ENCODE measurements around the gene SHH. TPM values are rescaled to one million over a fixed set of nuclear protein-coding genes. Genes with fewer than 3 reads are reported as not detected.

The SHH gene
- total RNA-seq, 1 experiment from 2014 or later, result 0.26 TPM

- Mint-ChIP-seq H3K36me3 (no peaks in the 10 kb centered on the region), H3K27ac (no peak overlapping the region)
Measured at GRCh38 chr7:155816996-155817395, 4.7 kb upstream of the SHH start.

GRCh38 chr7:155816192-155816508 is 3.9 kb upstream of the SHH start:
- ChIA-PET CTCF (interaction anchor here (1.1 kb wide), 1 partner anchor 460 kb away, joined by 3 read pairs; no protein-coding TSS in a partner anchor), POLR2A (no interaction called here)
- Mint-ChIP-seq H3K27me3 (ENCODE audit: low read depth) (peaks cover 49% of the 10 kb centered on the region), H3K9me3 (no peaks in the 10 kb centered on the region), H3K27ac (no peak overlapping the region), H3K36me3 (no peaks in the 10 kb centered on the region), H3K4me3 (no peak overlapping the region), H3K4me1 (peaks cover 29% of the 10 kb centered on the region)
- TF ChIP-seq ZNF121 (CRISPR knock-in tag; IDR thresholded peaks at IDR 0.05) (no peak), TEAD1 (CRISPR knock-in tag; IDR thresholded peaks at IDR 0.05) (no peak), MXD4 (CRISPR knock-in tag; IDR thresholded peaks at IDR 0.05; ENCODE audit: borderline replicate concordance) (no peak), GRHL2 (CRISPR knock-in tag; IDR thresholded peaks at IDR 0.05; ENCODE audit: insufficient replicate concordance, severe bottlenecking) (no peak), JAZF1 (CRISPR knock-in tag; IDR thresholded peaks at IDR 0.05) (no peak), ELF4 (CRISPR knock-in tag; IDR thresholded peaks at IDR 0.05; ENCODE audit: low read depth) (no peak), E2F1 (CRISPR knock-in tag; IDR thresholded peaks at IDR 0.05) (no peak), NR2C2 (CRISPR knock-in tag; IDR thresholded peaks at IDR 0.05) (no peak)
- TF ChIP-seq, protein P1, sequence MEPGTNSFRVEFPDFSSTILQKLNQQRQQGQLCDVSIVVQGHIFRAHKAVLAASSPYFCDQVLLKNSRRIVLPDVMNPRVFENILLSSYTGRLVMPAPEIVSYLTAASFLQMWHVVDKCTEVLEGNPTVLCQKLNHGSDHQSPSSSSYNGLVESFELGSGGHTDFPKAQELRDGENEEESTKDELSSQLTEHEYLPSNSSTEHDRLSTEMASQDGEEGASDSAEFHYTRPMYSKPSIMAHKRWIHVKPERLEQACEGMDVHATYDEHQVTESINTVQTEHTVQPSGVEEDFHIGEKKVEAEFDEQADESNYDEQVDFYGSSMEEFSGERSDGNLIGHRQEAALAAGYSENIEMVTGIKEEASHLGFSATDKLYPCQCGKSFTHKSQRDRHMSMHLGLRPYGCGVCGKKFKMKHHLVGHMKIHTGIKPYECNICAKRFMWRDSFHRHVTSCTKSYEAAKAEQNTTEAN (CRISPR knock-in tag; IDR thresholded peaks at IDR 0.05), result no peak
- TF ChIP-seq, protein P2, sequence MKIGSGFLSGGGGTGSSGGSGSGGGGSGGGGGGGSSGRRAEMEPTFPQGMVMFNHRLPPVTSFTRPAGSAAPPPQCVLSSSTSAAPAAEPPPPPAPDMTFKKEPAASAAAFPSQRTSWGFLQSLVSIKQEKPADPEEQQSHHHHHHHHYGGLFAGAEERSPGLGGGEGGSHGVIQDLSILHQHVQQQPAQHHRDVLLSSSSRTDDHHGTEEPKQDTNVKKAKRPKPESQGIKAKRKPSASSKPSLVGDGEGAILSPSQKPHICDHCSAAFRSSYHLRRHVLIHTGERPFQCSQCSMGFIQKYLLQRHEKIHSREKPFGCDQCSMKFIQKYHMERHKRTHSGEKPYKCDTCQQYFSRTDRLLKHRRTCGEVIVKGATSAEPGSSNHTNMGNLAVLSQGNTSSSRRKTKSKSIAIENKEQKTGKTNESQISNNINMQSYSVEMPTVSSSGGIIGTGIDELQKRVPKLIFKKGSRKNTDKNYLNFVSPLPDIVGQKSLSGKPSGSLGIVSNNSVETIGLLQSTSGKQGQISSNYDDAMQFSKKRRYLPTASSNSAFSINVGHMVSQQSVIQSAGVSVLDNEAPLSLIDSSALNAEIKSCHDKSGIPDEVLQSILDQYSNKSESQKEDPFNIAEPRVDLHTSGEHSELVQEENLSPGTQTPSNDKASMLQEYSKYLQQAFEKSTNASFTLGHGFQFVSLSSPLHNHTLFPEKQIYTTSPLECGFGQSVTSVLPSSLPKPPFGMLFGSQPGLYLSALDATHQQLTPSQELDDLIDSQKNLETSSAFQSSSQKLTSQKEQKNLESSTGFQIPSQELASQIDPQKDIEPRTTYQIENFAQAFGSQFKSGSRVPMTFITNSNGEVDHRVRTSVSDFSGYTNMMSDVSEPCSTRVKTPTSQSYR (CRISPR knock-in tag; IDR thresholded peaks at IDR 0.05), result no peak
- no peak for ATAC-seq
- DNase-seq (ENCODE audit: low spot score), result no peak

More at GRCh38 chr7:155816996-155817395, 4.7 kb upstream of the SHH start:
- POLR2A ChIA-PET, result no interaction called here
- H3K9me3 Mint-ChIP-seq, result no peaks in the 10 kb centered on the region
- CTCF ChIA-PET, result no interaction called here
- H3K4me3 Mint-ChIP-seq, result no peak overlapping the region
- no peak for DNase-seq (ENCODE audit: low spot score)
- peaks cover 41% of the 10 kb centered on the region for H3K27me3 Mint-ChIP-seq (ENCODE audit: low read depth)
- TF ChIP-seq RELA (CRISPR knock-in tag; IDR thresholded peaks at IDR 0.05; ENCODE audit: borderline replicate concordance), result no peak
- TF ChIP-seq PRRX2 (CRISPR knock-in tag; IDR thresholded peaks at IDR 0.05), result no peak
- TF ChIP-seq NFATC4 (CRISPR knock-in tag; IDR thresholded peaks at IDR 0.05), result no peak
- no peak for TF ChIP-seq NR2C2 (CRISPR knock-in tag; IDR thresholded peaks at IDR 0.05)
- TF ChIP-seq ELF4 (CRISPR knock-in tag; IDR thresholded peaks at IDR 0.05; ENCODE audit: low read depth), result no peak
- TF ChIP-seq, protein P3, sequence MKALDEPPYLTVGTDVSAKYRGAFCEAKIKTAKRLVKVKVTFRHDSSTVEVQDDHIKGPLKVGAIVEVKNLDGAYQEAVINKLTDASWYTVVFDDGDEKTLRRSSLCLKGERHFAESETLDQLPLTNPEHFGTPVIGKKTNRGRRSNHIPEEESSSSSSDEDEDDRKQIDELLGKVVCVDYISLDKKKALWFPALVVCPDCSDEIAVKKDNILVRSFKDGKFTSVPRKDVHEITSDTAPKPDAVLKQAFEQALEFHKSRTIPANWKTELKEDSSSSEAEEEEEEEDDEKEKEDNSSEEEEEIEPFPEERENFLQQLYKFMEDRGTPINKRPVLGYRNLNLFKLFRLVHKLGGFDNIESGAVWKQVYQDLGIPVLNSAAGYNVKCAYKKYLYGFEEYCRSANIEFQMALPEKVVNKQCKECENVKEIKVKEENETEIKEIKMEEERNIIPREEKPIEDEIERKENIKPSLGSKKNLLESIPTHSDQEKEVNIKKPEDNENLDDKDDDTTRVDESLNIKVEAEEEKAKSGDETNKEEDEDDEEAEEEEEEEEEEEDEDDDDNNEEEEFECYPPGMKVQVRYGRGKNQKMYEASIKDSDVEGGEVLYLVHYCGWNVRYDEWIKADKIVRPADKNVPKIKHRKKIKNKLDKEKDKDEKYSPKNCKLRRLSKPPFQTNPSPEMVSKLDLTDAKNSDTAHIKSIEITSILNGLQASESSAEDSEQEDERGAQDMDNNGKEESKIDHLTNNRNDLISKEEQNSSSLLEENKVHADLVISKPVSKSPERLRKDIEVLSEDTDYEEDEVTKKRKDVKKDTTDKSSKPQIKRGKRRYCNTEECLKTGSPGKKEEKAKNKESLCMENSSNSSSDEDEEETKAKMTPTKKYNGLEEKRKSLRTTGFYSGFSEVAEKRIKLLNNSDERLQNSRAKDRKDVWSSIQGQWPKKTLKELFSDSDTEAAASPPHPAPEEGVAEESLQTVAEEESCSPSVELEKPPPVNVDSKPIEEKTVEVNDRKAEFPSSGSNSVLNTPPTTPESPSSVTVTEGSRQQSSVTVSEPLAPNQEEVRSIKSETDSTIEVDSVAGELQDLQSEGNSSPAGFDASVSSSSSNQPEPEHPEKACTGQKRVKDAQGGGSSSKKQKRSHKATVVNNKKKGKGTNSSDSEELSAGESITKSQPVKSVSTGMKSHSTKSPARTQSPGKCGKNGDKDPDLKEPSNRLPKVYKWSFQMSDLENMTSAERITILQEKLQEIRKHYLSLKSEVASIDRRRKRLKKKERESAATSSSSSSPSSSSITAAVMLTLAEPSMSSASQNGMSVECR (CRISPR knock-in tag; IDR thresholded peaks at IDR 0.05; ENCODE audit: borderline replicate concordance), result no peak
- no peak for ATAC-seq
- H3K4me1 Mint-ChIP-seq, result peaks cover 21% of the 10 kb centered on the region

Data from WTC11 (cell line).